Endodermal cell (in vitro differentiated cells): Measurements from ENCODE around the gene USP17L26. TPM values are rescaled to one million over a fixed set of nuclear protein-coding genes. Genes with fewer than 3 reads are reported as not detected.
"Not testable (repeated sequence)": the region's sequence is repeated elsewhere in the genome, so short reads cannot be mapped to it uniquely, and the experiment has no call there.

Experiments
- DNase-seq: peaks from one replicate; pipeline ENCODE4 v3.0.0-alpha.2; 2017
- H3K27ac ChIP-seq: 2 replicates; pipeline ENCODE4 v1.5.1; 2013; ENCODE audit warnings: mild to moderate bottlenecking, low read depth, low read length, moderate library complexity
- H3K27me3 ChIP-seq: 2 replicates; pipeline ENCODE4 v1.6.1; 2013; ENCODE audit warnings: mild to moderate bottlenecking, low read length, moderate library complexity; ENCODE audit not compliant: insufficient read depth, control insufficient read depth, poor library complexity, severe bottlenecking
- H3K36me3 ChIP-seq: 2 replicates; pipeline ENCODE4 v1.7.0; 2013; ENCODE audit warnings: mild to moderate bottlenecking, low read length, moderate library complexity; ENCODE audit not compliant: control insufficient read depth, insufficient read depth
- H3K4me1 ChIP-seq: one replicate; pipeline ENCODE4 v1.7.0; 2013; ENCODE audit warnings: low read length; ENCODE audit not compliant: control insufficient read depth, insufficient read depth
- H3K4me3 ChIP-seq: 2 replicates; pipeline ENCODE4 v1.5.1; 2013; ENCODE audit warnings: mild to moderate bottlenecking, low read length, moderate library complexity
- H3K9ac ChIP-seq: 2 replicates; pipeline ENCODE4 v1.6.1; 2013; ENCODE audit warnings: mild to moderate bottlenecking, low read length, moderate library complexity; ENCODE audit not compliant: poor library complexity, severe bottlenecking; ENCODE audit errors: extremely low read depth
- H3K9me3 ChIP-seq: 2 replicates; pipeline ENCODE4 v1.6.1; 2013; ENCODE audit warnings: mild to moderate bottlenecking, low read length, moderate library complexity; ENCODE audit not compliant: control insufficient read depth
- H3K27ac Mint-ChIP-seq: 2 replicates; pipeline ENCODE4 v1.8.0; 2020; ENCODE audit warnings: mixed read lengths
- H3K27me3 Mint-ChIP-seq: 2 replicates; pipeline ENCODE4 v1.8.0; 2021; ENCODE audit warnings: mild to moderate bottlenecking, mixed read lengths; ENCODE audit not compliant: insufficient read depth
- H3K36me3 Mint-ChIP-seq: 2 replicates; pipeline ENCODE4 v1.8.0; 2020; ENCODE audit warnings: low read depth, mixed read lengths
- H3K4me1 Mint-ChIP-seq: 2 replicates; pipeline ENCODE4 v1.8.0; 2020; ENCODE audit warnings: mixed read lengths
- H3K4me3 Mint-ChIP-seq: 2 replicates; pipeline ENCODE4 v1.8.0; 2020; ENCODE audit warnings: mild to moderate bottlenecking, moderate library complexity, mixed read lengths
- H3K9me3 Mint-ChIP-seq: 2 replicates; pipeline ENCODE4 v1.8.0; 2020; ENCODE audit warnings: mild to moderate bottlenecking, mixed read lengths
- WGBS, 2 experiments: methylation state at CpG; one replicate each; pipeline versions ENCODE4 v1.1.5 to v1.1.7; 2013; ENCODE audit warnings: missing lambda C conversion rate in 2 of 2, mixed read lengths in 1 of 2; ENCODE audit not compliant: insufficient coverage in 1 of 2, insufficient read length in 1 of 2; 5-methylcytosine and 5-hydroxymethylcytosine counted together
- long read RNA-seq, 4 experiments: library from polyadenylated mRNA in 2 of 4; library from RNA in 1 of 4; library from capped mRNA in 1 of 4; stranded (forward) in 3 of 4; unstranded in 1 of 4; transcript quantifications; one replicate each; pipeline ENCODE4 v2.0.0, GENCODE V29; 2020 to 2021; ENCODE audit warnings: inconsistent platforms in 1 of 4
- polyA plus RNA-seq, 2 experiments: library from polyadenylated mRNA; stranded (reverse); fragments of 50-300 nt; gene quantifications; one replicate each; pipeline ENCODE4 v1.2.3, GENCODE V29; 2013
- total RNA-seq, 2 donors: library from RNA; stranded (reverse); fragmentation: NEBNext Ultra II Directional in 1 of 2; extraction: Animal tissue kit (Norgen Biotek cat#: 25700) in 1 of 2; gene quantifications; 2 replicates in 1 of 2; 3 replicates in 1 of 2; pipeline ENCODE4 v1.2.1, GENCODE V29; 2021

The USP17L26 gene, protein sequence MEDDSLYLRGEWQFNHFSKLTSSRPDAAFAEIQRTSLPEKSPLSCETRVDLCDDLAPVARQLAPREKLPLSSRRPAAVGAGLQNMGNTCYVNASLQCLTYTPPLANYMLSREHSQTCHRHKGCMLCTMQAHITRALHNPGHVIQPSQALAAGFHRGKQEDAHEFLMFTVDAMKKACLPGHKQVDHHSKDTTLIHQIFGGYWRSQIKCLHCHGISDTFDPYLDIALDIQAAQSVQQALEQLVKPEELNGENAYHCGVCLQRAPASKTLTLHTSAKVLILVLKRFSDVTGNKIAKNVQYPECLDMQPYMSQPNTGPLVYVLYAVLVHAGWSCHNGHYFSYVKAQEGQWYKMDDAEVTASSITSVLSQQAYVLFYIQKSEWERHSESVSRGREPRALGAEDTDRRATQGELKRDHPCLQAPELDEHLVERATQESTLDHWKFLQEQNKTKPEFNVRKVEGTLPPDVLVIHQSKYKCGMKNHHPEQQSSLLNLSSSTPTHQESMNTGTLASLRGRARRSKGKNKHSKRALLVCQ
- not detected for total RNA-seq
- polyA plus RNA-seq (2013, experiment 1 of 2) = not detected
- not detected for polyA plus RNA-seq (2013, experiment 2 of 2)
- long read RNA-seq, experiment 1 = 0 reads
- long read RNA-seq, experiment 2 = 0 reads
- long read RNA-seq, experiment 3 = 0 reads
- long read RNA-seq, experiment 4 = 0 reads

DNA sequence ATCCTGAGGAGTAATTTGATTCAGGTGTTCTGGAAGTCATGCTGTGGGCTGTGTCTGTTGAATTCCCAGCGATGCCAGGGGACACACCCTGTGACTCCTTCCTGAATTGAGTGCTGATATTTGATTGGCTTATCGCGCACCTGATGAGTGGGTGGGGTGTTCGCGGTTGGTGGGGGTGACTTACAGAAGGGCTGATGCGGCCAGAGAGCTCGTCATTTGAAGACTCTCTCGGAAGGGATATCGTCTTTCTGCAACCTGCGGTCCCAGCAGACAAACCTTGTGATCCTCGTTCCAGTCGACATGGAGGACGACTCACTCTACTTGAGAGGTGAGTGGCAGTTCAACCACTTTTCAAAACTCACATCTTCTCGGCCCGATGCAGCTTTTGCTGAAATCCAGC is at the start of gene USP17L26:
Gene USP17L26, plus strand, starts transcription at position 301 of the 400 bp plus-strand sequence. Its CDS starts 0 bp downstream, at position 301.
- H3K27me3 Mint-ChIP-seq, H3K36me3 ChIP-seq, H3K27ac ChIP-seq, H3K9me3 ChIP-seq, H3K4me3 Mint-ChIP-seq, H3K4me1 ChIP-seq, H3K4me3 ChIP-seq, H3K4me1 Mint-ChIP-seq, H3K9ac ChIP-seq, H3K27ac Mint-ChIP-seq, H3K27me3 ChIP-seq, H3K36me3 Mint-ChIP-seq, H3K9me3 Mint-ChIP-seq, DNase-seq: not testable (repeated sequence)
- WGBS, 2 experiments = no CpG with 5 or more reads among the region's 15 CpGs

- not testable (repeated sequence) for H3K27ac ChIP-seq, H3K9me3 ChIP-seq, H3K9me3 Mint-ChIP-seq, H3K4me3 Mint-ChIP-seq, H3K27me3 ChIP-seq, DNase-seq, H3K36me3 ChIP-seq, H3K36me3 Mint-ChIP-seq, H3K27me3 Mint-ChIP-seq, H3K27ac Mint-ChIP-seq, H3K9ac ChIP-seq, H3K4me3 ChIP-seq, H3K4me1 Mint-ChIP-seq, H3K4me1 ChIP-seq
- WGBS, 2 experiments = 44% methylated on average over 3 of the region's 13 CpGs; no CpG with 5 or more reads in 1 of the 2 experiments
Measured at GRCh38 chr4:9324191-9324590, 10.3 kb upstream of the USP17L26 start.

- not testable (repeated sequence) for H3K27me3 ChIP-seq, H3K9ac ChIP-seq, H3K4me1 Mint-ChIP-seq, H3K36me3 ChIP-seq, H3K4me1 ChIP-seq, H3K4me3 Mint-ChIP-seq, H3K27me3 Mint-ChIP-seq, H3K27ac Mint-ChIP-seq, H3K27ac ChIP-seq, DNase-seq, H3K9me3 ChIP-seq, H3K36me3 Mint-ChIP-seq, H3K4me3 ChIP-seq, H3K9me3 Mint-ChIP-seq
- WGBS, 2 experiments = no CpG with 5 or more reads among the region's 15 CpGs
Measured at GRCh38 chr4:9324865-9325264, 9.6 kb upstream of the USP17L26 start, which contains the start of gene USP17L24. USP17L24 (plus strand) TSS chr4:9325165; CDS start chr4:9325165, 0 bp downstream.

- no CpG with 5 or more reads among the region's 15 CpGs for WGBS, 2 experiments
- H3K9ac ChIP-seq, H3K9me3 Mint-ChIP-seq: not testable (repeated sequence)
Measured at GRCh38 chr4:9329611-9330010, 4.8 kb upstream of the USP17L26 start, which contains the start of gene USP17L25. USP17L25 (plus strand) TSS chr4:9329911; CDS start chr4:9329911, 0 bp downstream.

GRCh38 chr4:9339103-9339502 is 4.6 kb downstream of the USP17L26 start, which contains the start of gene USP17L5:
USP17L5 (plus strand) TSS chr4:9339403; CDS start chr4:9339403, 0 bp downstream.
- not testable (repeated sequence) for H3K27me3 Mint-ChIP-seq, H3K9me3 ChIP-seq, H3K27me3 ChIP-seq, DNase-seq, H3K4me1 Mint-ChIP-seq, H3K27ac ChIP-seq, H3K27ac Mint-ChIP-seq, H3K9me3 Mint-ChIP-seq, H3K4me1 ChIP-seq, H3K9ac ChIP-seq, H3K4me3 ChIP-seq, H3K4me3 Mint-ChIP-seq, H3K36me3 Mint-ChIP-seq, H3K36me3 ChIP-seq
- WGBS, 2 experiments = no CpG with 5 or more reads among the region's 15 CpGs

More at GRCh38 chr4:9329611-9330010, 4.8 kb upstream of the USP17L26 start, which contains the start of gene USP17L25:
- DNase-seq, H3K27me3 Mint-ChIP-seq, H3K36me3 Mint-ChIP-seq, H3K4me3 ChIP-seq, H3K36me3 ChIP-seq, H3K4me3 Mint-ChIP-seq, H3K4me1 Mint-ChIP-seq, H3K27ac ChIP-seq, H3K4me1 ChIP-seq, H3K27me3 ChIP-seq, H3K9me3 ChIP-seq, H3K27ac Mint-ChIP-seq: not testable (repeated sequence)

GRCh38 chr4:9343848-9344247 is 9.4 kb downstream of the USP17L26 start, which contains the start of gene USP17L27:
USP17L27 (plus strand) TSS chr4:9344148; CDS start chr4:9344148, 0 bp downstream.
- H3K4me3 Mint-ChIP-seq, H3K9me3 Mint-ChIP-seq, H3K27me3 ChIP-seq, H3K36me3 Mint-ChIP-seq, DNase-seq, H3K9me3 ChIP-seq, H3K27ac Mint-ChIP-seq, H3K4me3 ChIP-seq, H3K9ac ChIP-seq, H3K4me1 Mint-ChIP-seq, H3K4me1 ChIP-seq, H3K27ac ChIP-seq, H3K27me3 Mint-ChIP-seq, H3K36me3 ChIP-seq: not testable (repeated sequence)
- WGBS, 2 experiments = no CpG with 5 or more reads among the region's 15 CpGs
